Endodermal cell (in vitro differentiated cells): ENCODE results near the gene RELCH. TPM values are rescaled to one million over a fixed set of nuclear protein-coding genes. Genes with fewer than 3 reads are reported as not detected.

Experiments used
- DNase-seq: peaks from one replicate; pipeline ENCODE4 v3.0.0-alpha.2; 2017
- H3K27ac ChIP-seq: 2 replicates; pipeline ENCODE4 v1.5.1; 2013; ENCODE audit warnings: mild to moderate bottlenecking, low read depth, low read length, moderate library complexity
- H3K27me3 ChIP-seq: 2 replicates; pipeline ENCODE4 v1.6.1; 2013; ENCODE audit warnings: mild to moderate bottlenecking, low read length, moderate library complexity; ENCODE audit not compliant: insufficient read depth, control insufficient read depth, poor library complexity, severe bottlenecking
- H3K36me3 ChIP-seq: 2 replicates; pipeline ENCODE4 v1.7.0; 2013; ENCODE audit warnings: mild to moderate bottlenecking, low read length, moderate library complexity; ENCODE audit not compliant: control insufficient read depth, insufficient read depth
- H3K4me1 ChIP-seq: one replicate; pipeline ENCODE4 v1.7.0; 2013; ENCODE audit warnings: low read length; ENCODE audit not compliant: control insufficient read depth, insufficient read depth
- H3K4me3 ChIP-seq: 2 replicates; pipeline ENCODE4 v1.5.1; 2013; ENCODE audit warnings: mild to moderate bottlenecking, low read length, moderate library complexity
- H3K9ac ChIP-seq: 2 replicates; pipeline ENCODE4 v1.6.1; 2013; ENCODE audit warnings: mild to moderate bottlenecking, low read length, moderate library complexity; ENCODE audit not compliant: poor library complexity, severe bottlenecking; ENCODE audit errors: extremely low read depth
- H3K9me3 ChIP-seq: 2 replicates; pipeline ENCODE4 v1.6.1; 2013; ENCODE audit warnings: mild to moderate bottlenecking, low read length, moderate library complexity; ENCODE audit not compliant: control insufficient read depth
- H3K27ac Mint-ChIP-seq: 2 replicates; pipeline ENCODE4 v1.8.0; 2020; ENCODE audit warnings: mixed read lengths
- H3K27me3 Mint-ChIP-seq: 2 replicates; pipeline ENCODE4 v1.8.0; 2021; ENCODE audit warnings: mild to moderate bottlenecking, mixed read lengths; ENCODE audit not compliant: insufficient read depth
- H3K36me3 Mint-ChIP-seq: 2 replicates; pipeline ENCODE4 v1.8.0; 2020; ENCODE audit warnings: low read depth, mixed read lengths
- H3K4me1 Mint-ChIP-seq: 2 replicates; pipeline ENCODE4 v1.8.0; 2020; ENCODE audit warnings: mixed read lengths
- H3K4me3 Mint-ChIP-seq: 2 replicates; pipeline ENCODE4 v1.8.0; 2020; ENCODE audit warnings: mild to moderate bottlenecking, moderate library complexity, mixed read lengths
- H3K9me3 Mint-ChIP-seq: 2 replicates; pipeline ENCODE4 v1.8.0; 2020; ENCODE audit warnings: mild to moderate bottlenecking, mixed read lengths
- WGBS, 2 experiments: methylation state at CpG; one replicate each; pipeline versions ENCODE4 v1.1.5 to v1.1.7; 2013; ENCODE audit warnings: missing lambda C conversion rate in 2 of 2, mixed read lengths in 1 of 2; ENCODE audit not compliant: insufficient coverage in 1 of 2, insufficient read length in 1 of 2; 5-methylcytosine and 5-hydroxymethylcytosine counted together
- total RNA-seq, 2 donors: library from RNA; stranded (reverse); fragmentation: NEBNext Ultra II Directional in 1 of 2; extraction: Animal tissue kit (Norgen Biotek cat#: 25700) in 1 of 2; gene quantifications; 2 replicates in 1 of 2; 3 replicates in 1 of 2; pipeline ENCODE4 v1.2.1, GENCODE V29; 2021
- TF ChIP-seq, protein P1 (sequence below): fragments of 200-600 bp; sonication (generic); conservative IDR thresholded peaks from 2 replicates; pipeline ENCODE4 v1.5.0; 2021; ENCODE audit warnings: antibody characterized with exemption, mild to moderate bottlenecking

Gene RELCH
- total RNA-seq, 2 donors from 2014 or later = 29.4 to 32.0 TPM

DNA sequence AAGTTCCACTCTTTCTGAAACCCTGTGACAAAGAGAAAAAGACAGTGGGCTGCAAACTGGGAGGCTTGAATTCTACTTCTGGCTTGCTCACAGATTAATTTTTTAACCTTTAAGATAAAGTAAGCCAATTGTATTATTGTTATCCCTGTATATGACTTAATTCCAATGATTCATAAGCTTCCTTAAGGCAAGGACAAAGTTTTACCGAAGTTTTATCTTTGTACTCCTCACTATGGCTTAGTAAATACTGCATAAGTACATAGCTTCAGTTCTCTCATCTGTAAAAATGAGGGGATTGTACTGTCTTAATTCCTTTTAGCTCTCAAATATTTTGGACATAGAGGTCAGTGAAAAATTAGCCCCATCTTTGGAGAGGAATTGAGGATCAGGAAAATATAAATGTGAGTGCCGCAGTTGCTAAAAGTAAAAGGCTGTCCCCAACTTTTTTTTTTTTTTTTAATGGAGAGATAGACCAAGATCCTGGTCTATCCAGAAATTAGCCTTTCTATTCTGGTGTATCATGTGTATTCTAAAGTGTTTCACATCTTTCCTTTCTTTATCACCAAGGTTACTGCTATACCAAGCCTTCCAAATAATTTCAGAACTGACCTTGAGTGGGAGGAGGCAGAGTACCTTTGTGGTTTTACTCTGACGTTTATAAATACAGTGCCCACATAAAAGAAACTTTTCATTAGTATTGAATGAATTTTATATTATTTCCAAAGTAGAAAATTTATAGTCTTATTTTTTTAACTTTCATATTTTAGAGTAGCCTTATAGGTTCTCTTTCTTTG, 13.3 kb downstream of the RELCH start:
- H3K9me3 Mint-ChIP-seq = no peaks in the 10 kb centered on the region

GRCh38 chr18:62201870-62202269, 14.8 kb downstream of the RELCH start:
- Histone ChIP-seq H3K4me3 (no peak overlapping the region), H3K9me3 (no peaks in the 10 kb centered on the region), H3K27ac (no peak overlapping the region), H3K4me1 (peaks cover 6% of the 10 kb centered on the region), H3K9ac (no peak overlapping the region), H3K36me3 (no peaks in the 10 kb centered on the region), H3K27me3 (no peaks in the 10 kb centered on the region)
- WGBS, 2 experiments = 44% methylated on average over 1 of the region's 1 CpG; no CpG with 5 or more reads in 1 of the 2 experiments
- peaks cover 11% of the 10 kb centered on the region for H3K4me1 Mint-ChIP-seq
- H3K36me3 Mint-ChIP-seq = no peaks in the 10 kb centered on the region
- H3K27ac Mint-ChIP-seq = no peak overlapping the region
- DNase-seq = no peak
- H3K27me3 Mint-ChIP-seq = no peaks in the 10 kb centered on the region
- H3K9me3 Mint-ChIP-seq = no peaks in the 10 kb centered on the region
- no peak overlapping the region for H3K4me3 Mint-ChIP-seq
- TF ChIP-seq, protein P1, sequence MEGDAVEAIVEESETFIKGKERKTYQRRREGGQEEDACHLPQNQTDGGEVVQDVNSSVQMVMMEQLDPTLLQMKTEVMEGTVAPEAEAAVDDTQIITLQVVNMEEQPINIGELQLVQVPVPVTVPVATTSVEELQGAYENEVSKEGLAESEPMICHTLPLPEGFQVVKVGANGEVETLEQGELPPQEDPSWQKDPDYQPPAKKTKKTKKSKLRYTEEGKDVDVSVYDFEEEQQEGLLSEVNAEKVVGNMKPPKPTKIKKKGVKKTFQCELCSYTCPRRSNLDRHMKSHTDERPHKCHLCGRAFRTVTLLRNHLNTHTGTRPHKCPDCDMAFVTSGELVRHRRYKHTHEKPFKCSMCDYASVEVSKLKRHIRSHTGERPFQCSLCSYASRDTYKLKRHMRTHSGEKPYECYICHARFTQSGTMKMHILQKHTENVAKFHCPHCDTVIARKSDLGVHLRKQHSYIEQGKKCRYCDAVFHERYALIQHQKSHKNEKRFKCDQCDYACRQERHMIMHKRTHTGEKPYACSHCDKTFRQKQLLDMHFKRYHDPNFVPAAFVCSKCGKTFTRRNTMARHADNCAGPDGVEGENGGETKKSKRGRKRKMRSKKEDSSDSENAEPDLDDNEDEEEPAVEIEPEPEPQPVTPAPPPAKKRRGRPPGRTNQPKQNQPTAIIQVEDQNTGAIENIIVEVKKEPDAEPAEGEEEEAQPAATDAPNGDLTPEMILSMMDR = no peak

More for the DNA sequence above, 13.3 kb downstream of the RELCH start:
- no peak overlapping the region for H3K4me3 ChIP-seq
- TF ChIP-seq, protein P1 = no peak
- no peaks in the 10 kb centered on the region for H3K9me3 ChIP-seq
- H3K27me3 ChIP-seq = no peaks in the 10 kb centered on the region
- no peak for DNase-seq
- H3K36me3 ChIP-seq = no peaks in the 10 kb centered on the region
- H3K36me3 Mint-ChIP-seq = peaks cover 3% of the 10 kb centered on the region
- H3K4me3 Mint-ChIP-seq = no peak overlapping the region
- H3K27me3 Mint-ChIP-seq = no peaks in the 10 kb centered on the region
- H3K4me1 ChIP-seq = peaks cover 6% of the 10 kb centered on the region
- no peak overlapping the region for H3K27ac Mint-ChIP-seq
- H3K4me1 Mint-ChIP-seq = peaks cover 11% of the 10 kb centered on the region
- WGBS, 2 experiments = 91 to 92% methylated on average over 1 to 2 of the region's 3 CpGs
- H3K9ac ChIP-seq = no peak overlapping the region
- H3K27ac ChIP-seq = no peak overlapping the region

- Histone ChIP-seq H3K4me1 (no peaks in the 10 kb centered on the region), H3K27ac (no peak overlapping the region), H3K9ac (no peak overlapping the region), H3K9me3 (no peaks in the 10 kb centered on the region), H3K27me3 (no peaks in the 10 kb centered on the region), H3K36me3 (peaks cover 6% of the 10 kb centered on the region), H3K4me3 (no peak overlapping the region)
- Mint-ChIP-seq H3K36me3 (no peaks in the 10 kb centered on the region), H3K27me3 (no peaks in the 10 kb centered on the region), H3K9me3 (no peaks in the 10 kb centered on the region), H3K27ac (no peak overlapping the region), H3K4me3 (no peak overlapping the region), H3K4me1 (no peaks in the 10 kb centered on the region)
- DNase-seq = no peak
- TF ChIP-seq, protein P1 = no peak
- WGBS, 2 experiments = 96% methylated on average over 4 of the region's 4 CpGs; no CpG with 5 or more reads in 1 of the 2 experiments
Observed at GRCh38 chr18:62205824-62206223, 18.8 kb downstream of the RELCH start.
